Sigmoid colon (tissue), 4 donors: ENCODE results near the gene SMPDL3A.

Source experiments
- EP300 ChIP-seq, 4 donors: sonication (generic); formaldehyde crosslinking; IDR thresholded peaks; one replicate each; pipeline ENCODE4 v1.6.1; 2017; ENCODE audit warnings: antibody characterized with exemption in 4 of 4
- POLR2AphosphoS5 ChIP-seq, 4 donors: sonication (generic); formaldehyde crosslinking; IDR thresholded peaks; one replicate each; pipeline ENCODE4 v1.6.1; 2017; ENCODE audit warnings: antibody characterized with exemption in 4 of 4

DNA sequence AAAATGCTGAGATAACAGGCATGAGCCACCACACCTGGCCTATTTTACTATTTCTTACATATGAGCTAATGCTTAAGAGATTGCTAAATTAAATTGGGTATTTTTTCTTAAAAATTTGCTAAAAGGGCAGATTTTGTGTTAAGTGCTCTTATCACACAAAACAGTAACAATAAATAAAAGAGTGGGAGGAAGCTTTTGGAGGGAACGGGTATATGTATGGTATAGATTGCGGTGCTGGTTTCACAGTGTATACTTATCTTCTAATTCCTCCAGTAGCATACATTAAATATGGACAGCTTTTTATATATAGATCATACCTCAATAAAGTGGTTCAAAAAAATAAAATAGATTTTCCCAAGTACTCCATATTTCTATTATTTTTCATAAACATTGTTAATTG, 49.0 kb upstream of the SMPDL3A start:
- TF ChIP-seq EP300 (IDR thresholded peaks at IDR 0.05) (no peak), POLR2AphosphoS5 (IDR thresholded peaks at IDR 0.05) (no peak)
